ENCODE measurements around the gene CYP2W1. TPM values are rescaled to one million over a fixed set of nuclear protein-coding genes. Genes with fewer than 3 reads are reported as not detected.
"Not testable (repeated sequence)": the region's sequence is repeated elsewhere in the genome, so short reads cannot be mapped to it uniquely, and the experiment has no call there.

CYP2W1 gene
- total RNA-seq, 1 donor from 2014 or later: not detected

DNA sequence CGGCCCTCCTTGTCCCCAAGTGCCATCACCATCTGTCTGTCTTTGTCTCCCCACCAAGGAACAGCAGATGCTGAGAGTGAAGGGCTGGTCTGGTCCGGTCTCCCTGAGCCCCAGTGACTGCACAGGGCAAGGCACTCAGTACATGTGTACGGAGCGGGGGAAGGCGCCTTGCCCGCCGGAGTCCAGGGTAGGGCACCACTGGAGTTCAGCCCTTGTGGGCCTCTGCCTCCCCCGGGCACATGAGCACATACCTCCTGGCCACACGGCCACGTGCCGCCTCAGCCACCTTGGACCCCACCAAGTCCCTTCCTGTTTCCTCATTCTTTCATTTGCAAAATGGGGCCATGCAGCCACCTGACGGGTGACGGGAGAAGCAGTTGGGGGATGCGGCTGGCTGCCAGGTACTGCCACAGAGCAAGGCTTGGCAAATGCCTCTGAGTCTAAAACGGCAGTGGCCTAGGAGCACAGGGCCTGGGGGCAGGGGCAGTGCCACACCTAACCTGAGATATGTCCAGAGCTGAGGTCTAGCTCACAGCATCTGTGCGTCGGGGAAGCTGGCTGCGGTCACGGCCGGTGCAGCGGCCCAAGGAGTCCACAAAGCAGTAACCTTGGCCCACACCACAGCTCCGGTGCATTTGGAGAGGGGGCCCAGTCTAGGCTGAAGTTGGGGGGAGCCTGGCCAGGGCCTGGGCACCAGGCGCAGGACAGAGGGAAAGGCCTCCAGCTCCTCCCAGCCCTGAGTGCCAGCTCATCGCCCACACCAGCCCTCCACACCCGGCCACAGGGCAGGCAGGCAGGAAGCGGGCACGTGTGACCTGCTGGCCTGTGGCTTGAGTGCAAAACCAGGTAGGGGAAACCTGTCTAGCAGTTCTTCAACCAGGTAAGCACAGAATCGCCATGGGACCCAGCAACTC lies 33.7 kb upstream of the CYP2W1 start:
- no peak for DNase-seq (ENCODE audit: low spot score)

DNA sequence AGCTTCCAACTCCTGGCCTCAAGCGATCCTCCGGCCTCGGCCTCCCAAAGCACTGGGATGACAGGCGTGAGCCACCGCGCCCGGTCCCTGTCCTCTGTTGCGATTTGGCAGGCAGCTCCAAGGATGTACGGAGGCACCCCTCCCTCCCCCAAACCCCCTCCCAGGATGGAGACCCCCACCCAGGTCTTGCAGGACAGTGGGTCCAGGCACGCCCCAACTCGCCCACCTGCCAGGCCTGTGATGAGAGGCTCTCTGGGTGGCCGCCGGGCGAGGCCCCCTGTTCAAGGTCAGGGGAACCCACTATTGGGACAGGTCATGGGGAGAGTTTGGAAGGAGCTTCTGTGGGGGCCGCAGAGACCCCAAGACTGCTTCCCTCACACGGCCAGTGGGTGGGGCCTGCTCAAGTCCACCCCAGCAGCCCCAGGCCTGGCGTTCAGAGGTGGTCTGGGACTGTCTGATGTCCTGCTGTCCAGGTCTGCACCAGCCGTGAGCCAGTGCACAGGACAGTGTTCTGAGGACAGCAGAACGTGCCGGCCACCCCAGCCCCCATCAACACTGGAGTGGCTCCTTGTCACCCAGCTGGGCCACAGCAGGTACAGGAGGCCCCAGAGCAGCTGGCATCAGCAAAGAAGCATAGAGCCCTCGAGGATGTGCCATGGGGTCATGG lies 31.0 kb upstream of the CYP2W1 start:
- DNase-seq (ENCODE audit: low spot score): no peak

DNA sequence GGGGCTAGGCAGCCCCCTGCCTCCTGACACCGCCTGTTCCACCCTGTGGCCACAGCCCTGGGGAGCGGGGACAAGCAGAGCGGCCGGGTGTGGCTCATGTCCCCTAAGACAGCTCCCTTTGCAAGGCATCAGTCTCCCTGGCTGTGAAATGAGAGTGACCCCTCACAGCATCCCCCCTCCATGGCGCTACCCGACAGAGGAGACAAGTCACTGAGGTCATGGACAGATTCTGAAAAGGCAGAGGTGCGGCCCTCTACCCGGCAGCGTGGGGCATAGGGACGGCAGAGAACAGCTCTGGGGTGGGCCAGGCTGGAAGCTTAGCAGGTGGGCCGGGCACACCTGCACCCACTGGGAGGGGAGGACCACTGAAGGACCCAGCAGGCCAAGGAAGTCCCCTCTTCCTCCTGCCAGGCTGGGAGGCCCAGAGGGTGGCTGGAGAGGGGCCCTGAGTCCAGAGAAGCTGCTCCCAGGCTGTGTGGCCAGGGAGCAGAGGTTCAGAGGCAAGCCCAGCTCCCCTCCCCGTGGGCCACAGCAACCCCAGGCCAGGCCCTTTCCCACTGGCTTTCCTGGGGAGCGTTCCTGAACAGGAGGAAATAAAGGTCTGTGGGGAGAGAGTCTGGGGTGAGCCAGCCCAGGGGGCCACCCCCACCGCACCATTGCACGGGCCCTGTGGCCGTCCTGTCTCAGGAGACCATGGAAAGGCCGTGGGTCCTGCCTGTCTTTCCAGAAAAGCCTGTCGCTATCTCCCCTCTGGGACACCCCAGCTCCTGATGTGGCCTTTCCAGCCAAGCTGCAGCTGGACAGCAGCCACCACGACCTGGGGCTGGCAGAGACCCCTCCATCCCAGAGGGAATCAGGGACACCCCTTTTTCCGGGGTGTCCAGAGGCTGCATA lies 30.2 kb upstream of the CYP2W1 start:
- DNase-seq (ENCODE audit: low spot score): no peak

DNA sequence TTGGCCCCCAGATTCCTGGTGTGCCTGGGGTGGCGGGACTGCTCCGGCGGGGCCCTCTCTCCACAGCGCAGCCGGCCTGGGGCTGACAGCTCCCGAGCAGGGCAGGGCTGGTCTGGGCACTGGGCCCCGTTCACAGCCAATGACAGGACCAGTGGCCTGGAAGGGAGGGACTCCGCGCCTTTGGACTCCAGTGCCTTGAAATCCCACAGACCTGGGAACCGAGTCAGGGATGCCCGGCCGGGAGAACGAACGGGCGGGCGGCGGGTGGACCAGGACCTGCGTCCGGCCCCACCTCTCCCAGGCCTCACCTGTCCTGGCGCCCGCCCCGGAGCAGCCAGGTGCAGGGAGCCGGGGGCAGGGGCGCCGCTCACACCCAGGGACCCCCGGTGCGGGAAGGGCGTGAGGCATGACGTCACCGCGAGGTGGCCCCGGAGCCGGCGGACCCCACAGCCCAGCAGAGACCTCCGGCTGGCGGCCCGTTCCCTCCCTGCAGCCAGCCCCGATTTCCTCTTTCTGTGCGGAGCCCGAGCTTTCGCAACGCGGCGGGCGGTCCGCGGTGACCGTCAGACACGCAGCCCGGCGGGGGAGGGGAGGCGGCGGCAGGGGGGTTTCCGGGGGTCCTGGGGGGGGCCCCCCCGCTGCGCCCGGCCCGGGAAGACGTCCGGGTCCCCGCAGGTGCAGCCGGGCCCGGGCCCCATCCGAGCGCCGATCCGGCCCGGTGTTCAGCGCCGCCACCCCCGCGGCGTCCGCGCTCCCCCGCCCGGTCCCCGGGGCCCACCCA lies 29.2 kb upstream of the CYP2W1 start:
- DNase-seq (ENCODE audit: low spot score): no peak

DNA sequence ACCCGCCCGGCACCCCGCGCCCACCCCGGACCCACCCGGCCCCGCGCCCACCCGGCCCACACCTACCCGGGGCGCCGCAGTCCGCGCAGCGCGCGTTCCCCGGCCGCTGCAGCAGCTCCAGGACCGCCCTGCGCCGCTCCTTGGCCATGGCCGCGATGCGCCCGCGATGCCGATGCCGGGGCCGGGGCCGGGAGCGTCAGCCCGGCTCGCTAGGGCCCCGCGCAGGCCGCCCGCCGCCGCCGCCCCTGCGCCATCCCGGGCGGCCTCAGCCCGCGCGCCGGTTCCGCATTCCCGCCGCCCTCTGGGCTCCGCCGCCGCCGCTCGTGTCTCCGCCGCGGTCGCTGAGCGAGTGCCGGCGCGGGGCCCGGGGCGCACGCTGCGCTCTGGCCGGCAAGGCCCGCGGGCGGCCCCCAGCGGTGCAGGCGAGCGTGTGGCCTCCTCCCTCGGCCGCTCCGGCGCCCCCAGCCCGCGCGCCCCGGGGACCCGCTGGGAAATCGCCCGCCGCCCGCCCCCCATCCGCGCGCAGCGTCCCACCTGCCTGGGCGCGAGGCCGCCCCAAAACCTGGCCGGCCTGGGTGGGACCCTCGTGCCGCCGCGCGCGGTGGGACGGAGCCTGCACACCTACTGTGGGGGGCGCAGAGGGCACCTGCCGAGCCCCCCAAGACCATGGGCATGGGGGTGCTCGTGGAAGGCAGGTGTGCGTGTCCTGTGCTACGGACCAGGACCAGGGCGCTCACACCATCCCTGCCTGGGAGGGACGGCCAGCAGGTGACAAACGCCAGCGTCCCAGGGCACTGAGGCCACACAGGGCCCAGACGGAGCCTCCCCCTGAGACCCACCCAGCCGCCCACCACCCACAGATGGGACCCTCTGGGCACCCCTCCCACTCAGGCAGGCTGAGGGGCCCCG lies 28.4 kb upstream of the CYP2W1 start, which contains the start of gene ADAP1:
ADAP1 (minus strand) TSS at position 351 of the 909 bp plus-strand sequence; CDS start at position 148, 203 bp downstream.
- DNase-seq (ENCODE audit: low spot score): no peak

DNA sequence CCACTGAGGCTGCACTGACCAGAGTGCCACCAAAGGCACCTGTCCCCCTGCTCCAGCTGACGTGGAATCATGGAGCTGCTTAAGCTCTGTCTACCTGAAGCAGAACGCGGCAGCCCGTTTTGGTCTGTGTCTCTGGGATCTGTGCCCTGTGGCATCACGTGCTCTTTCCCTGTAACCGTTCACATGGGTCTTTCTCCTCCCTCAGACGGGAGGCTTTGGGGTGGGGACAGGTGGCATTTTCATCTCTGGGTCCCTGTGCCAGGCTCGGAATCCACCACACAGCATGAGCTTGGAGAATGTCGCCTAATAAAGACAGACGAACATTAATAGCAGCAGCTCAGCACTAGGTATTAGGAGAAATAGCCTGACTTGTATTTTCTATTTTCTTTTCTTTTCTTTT lies 26.9 kb upstream of the CYP2W1 start:
- DNase-seq (ENCODE audit: low spot score): no peak

DNA sequence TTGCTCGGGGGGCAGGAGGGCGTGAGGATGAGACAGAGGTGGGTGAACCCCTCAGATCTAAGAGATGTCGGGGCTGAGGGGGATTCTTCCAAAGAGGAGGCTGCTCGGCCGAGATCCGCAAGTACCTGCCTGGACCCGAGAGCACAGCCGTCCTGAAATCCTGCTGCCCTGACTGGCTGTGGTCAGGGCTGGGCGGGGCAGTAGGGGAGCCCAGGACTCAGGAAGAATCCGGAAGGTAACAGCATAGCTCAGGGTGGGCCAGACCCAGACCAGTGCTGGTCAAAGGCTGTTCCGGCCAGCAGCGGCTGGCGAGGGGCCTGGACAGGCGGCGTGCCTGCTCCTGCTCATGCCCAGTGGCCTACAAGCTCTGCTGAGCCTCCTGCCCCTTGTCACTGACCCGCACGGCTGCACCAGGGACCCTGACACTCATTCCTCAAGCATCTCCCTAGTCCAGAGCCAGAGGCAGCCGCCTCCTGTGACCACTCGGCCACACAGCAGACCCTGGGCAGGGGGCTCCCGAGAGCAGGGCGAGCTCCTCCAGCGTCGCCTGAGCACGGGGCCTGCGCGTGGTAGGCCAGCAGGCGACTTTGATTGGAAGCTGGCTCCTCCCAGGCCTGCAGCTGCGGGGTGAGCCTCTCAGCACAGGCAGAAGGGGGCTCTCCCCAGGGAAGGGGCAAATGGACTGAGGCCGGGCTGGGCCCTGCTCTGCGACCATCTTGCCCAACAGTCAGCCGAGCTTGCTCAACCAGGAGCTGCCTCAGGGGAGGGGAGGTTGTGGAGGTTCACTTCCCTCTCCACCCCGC lies 25.4 kb upstream of the CYP2W1 start:
- DNase-seq (ENCODE audit: low spot score): no peak

DNA sequence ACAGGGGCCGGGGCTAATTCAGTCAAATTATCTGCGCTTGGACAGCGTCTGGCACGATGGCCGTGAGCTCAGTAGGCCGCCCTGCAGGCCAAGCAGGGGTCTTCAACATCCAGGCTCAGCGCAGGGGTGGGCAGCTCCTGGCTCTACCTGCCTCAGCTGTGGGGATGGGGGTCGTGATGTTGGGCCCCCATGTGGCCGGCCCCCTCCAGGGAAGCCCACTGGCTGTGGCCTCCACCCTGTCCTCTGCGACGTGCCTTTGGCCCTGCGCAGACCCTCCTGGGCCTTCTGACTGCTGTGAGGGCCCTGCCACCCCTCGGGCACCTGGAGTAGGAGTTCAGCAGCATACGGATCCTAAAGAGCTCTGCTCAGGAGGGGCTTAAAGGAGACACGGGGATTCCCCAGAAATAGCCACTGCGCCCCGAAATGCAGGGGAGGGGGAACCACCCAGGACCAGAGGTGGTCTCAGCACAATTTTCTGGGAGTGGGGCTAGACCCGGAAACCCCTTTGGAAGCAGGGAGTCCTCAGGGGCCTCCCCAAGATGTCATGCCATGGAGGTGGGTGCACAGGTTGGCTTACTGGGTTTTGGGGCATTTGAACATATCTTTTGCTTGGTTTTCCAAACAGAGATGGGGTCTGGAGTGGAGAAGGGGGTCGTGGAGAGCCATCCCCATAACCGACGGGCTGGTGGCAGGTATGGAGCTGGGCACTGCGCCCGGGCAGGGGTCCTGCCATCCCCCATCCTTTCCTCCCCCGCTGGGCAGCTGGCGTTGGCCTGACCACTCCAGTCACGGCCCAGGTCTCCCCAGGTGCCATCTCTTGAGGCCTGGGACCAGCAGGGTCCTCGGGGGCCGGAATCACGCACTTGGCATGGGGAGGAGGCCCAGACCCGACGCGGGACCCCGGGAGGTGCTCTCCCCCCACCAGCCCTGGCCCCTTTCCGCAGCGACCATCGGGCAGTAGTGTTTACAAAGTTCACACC lies 24.5 kb upstream of the CYP2W1 start:
- no peak for DNase-seq (ENCODE audit: low spot score)

DNA sequence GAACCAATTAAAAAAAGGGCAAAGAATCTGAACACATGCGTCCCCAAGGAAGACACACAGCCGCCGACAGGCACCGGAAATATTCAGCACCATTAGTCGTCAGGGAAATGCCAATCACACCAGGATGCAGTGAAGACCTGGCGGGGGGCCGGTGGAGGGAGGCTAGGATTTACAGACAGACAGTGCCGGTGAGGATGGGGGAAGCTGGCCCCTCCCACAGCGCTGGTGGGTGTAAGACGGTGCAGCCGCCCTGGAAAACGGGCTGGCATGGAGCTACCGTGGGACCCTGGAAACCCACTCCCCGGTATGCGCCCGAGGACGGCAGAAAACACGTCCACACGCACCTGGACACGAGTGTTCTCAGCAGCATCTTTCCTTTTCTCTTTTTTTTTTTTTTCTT lies 23.7 kb upstream of the CYP2W1 start:
- no peak for DNase-seq (ENCODE audit: low spot score)

DNA sequence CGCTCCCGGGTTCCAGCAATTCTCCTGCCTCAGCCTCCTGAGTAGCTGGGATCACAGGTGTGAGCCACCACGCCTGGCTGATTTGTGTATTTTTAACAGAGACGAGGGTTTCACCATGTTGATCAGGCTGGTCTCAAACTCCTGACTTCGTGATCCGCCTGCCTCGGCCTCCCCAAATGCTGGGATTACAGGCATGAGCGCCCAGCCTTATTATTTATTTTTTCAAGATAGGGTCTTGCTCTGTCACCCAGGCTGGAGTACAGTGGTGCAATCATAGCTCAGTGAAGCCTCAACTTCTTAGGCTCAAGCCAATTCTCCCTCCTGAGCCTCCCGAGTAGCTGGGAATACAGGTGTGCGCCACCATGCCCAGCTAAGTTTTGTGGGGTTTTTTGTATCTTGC lies 23.2 kb upstream of the CYP2W1 start:
- DNase-seq (ENCODE audit: low spot score): not testable (repeated sequence)

DNA sequence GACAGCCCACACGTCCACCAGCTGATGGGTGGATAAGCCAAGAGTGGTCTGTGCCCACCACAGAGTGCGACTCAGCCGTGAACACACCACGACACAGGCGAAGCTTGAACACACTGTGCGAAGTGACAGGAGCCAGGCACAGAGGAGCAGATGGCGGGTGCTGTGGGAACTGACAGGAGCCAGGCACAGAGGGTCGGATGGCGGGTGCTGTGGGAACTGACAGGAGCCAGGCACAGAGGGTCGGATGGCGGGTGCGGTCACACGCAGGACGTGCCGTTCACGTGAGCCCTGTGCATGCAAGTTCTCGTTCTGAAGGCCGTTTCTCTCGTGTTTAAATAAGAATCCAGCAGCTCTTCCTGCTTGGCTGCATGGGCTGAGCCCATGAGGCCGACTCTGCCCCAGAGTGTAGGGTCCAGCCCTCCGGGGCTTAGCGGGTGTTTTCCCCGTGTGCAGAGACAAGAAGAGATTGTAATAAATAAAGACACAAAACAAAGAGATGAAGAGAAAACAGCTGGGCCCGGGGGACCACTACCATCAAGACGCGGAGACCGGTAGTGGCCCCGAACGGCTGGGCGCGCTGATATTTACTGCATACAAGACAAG lies 22.6 kb upstream of the CYP2W1 start:
- DNase-seq (ENCODE audit: low spot score): no peak

DNA sequence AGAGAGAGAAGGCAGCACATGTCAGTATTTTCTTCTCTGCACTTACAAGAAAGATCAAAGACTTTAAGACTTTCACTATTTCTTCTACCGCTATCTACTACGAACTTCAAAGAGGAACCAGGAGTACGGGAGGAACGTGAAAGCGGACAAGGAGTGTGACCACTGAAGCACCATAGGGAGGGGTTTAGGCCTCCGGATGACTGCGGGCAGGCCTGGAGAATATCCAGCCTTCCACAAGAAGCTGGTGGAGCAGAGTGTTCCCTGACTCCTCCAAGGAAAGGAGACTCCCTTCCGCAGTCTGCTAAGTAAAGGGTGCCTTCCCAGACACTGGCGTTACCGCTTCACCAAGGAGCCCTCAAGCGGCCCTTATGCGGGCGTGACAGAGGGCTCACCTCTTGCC lies 22.0 kb upstream of the CYP2W1 start:
- DNase-seq (ENCODE audit: low spot score): not testable (repeated sequence)

DNA sequence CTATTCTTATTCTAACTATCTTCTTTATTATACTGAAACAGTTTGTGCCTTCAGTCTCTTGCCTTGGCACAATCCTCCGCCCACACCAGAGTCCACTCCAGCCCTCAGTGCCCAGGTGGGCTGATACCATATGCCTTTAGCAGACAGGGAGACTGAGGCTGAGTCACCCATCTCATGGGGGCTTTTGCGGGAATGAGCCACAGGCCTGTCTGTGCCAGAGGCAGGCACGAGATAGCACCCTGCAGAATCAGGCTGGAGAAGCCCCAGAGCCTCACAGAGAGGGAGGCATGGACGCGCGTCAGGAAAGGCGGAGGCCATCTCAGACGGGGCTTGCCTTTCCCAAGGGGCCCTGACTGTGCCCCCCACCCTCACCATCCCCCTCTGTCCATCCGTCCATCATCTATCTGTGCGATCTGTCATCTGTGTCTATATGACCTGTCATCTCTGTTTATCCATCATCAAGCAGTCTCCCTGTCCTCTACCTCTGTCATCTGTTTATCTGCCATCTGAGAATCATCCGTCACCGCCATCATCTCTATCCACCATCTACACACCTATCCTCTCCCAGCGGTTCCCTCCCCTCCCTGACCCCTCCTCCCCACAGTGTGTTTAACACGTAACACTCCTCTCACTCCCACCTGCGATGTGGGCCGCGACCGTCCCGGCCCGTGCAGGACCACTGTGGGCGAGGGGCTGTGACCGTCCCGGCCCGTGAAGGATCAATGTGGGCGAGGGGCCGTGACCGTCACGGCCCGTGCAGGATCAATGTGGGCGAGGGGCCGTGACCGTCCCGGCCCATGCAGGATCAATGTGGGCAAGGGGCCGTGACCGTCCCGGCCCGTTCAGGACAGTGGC lies 21.2 kb upstream of the CYP2W1 start:
- DNase-seq (ENCODE audit: low spot score): no peak

DNA sequence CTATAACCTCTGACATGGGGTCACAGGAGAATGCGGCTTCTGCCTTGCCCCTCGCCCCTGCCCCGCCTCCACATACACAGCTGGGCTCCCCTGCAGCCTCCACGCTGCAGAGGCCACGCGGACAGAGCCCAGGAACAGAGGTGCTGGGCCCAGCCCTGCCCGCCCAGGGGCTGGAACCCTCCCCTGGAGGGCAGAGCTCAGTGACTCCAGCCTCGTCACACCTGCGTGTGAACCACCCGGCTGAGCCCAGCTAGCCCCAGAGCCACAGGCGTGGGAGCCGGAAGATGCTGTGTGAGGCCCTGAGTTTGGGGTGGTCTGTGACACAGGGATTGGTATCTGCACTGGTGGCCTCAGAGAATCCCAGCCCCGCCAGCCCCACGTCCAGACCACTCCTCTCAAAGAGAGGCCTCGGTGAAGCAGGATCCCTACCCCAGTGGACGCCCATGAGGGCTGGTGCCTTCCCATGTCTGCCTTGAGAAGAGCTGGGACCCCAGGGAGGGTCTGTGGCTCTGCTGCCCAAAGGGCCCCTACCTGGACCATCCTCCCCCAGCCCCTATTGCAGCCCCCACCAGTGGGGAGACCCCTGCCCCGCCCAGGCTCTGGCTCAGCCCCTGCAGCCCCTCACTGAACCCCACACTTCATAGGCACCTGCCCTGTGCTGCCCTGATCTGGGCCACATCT lies 20.4 kb upstream of the CYP2W1 start:
- no peak for DNase-seq (ENCODE audit: low spot score)

DNA sequence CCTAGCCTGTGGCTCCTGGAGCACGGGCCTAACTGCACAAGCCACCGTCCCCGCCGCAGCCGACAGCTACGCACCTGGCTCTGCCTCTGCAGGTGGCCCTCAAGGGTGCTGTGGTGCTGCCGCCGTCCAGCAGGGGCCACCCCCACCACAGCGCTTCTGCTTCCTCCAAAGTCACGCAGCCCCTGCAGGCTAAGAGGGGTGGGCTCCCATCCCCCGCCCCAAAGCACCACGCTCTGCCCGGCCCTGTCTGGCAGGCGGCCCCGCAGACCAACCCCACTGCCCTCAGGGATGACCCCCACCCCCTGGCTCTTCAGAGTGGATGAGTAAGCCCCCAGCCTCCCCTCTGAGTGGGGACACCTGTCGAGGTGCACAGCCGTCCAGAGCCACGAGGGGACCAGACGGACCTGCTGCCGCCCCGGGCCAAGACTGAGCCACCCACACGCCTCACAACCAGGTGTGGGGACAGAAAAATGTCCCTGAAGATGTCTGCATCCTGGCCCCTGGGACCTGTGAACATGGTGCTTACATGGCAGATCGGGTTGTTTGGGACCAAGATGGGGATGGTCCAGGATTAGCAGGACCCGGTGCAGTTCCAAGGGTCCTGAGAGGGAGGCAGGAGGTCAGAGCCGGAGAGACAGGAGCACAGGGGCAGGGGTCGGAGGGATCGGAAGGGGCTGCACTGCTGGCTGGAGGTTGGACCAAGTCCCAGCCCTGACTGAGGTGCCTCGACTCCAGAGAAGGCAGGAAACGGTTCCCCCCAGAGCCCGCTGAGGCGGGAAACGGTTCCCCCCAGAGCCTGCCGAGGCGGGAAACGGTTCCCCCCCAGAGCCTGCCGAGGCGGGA lies 19.5 kb upstream of the CYP2W1 start:
- DNase-seq (ENCODE audit: low spot score): no peak
